ENCODE results near the gene DSG2. TPM values are rescaled to one million over a fixed set of nuclear protein-coding genes. Genes with fewer than 3 reads are reported as not detected.

The DSG2 gene
- total and polyA plus RNA-seq, 2 of the 4 experiments (the other 2 are of a cell fraction): 1.8 to 2.3 TPM

GRCh38 chr18:31579375-31579774, 81.4 kb downstream of the DSG2 start:
- intact Hi-C loops (cut with micrococcal nuclease): no loop called here
- Histone ChIP-seq H2AK9ac (replicated peaks; ENCODE audit: low read depth, low read length, poor library complexity) (no peak overlapping the region), H3K4me2 (ENCODE audit: low read depth, low read length) (no peak overlapping the region), H3K9me3 (ENCODE audit: control insufficient read depth, insufficient read depth, low read length) (no peaks in the 10 kb centered on the region), H2BK5ac (ENCODE audit: low read depth, low read length, poor library complexity, severe bottlenecking) (no peak overlapping the region), H3K4me3 (ENCODE audit: insufficient read depth, low read depth, low read length) (no peak overlapping the region), H3K56ac (ENCODE audit: extremely low read depth, insufficient read depth, low read length) (no peak overlapping the region), H3K36me3 (ENCODE audit: control insufficient read depth, insufficient read depth, low read length) (no peaks in the 10 kb centered on the region), H2BK20ac (ENCODE audit: low read depth, low read length) (no peak overlapping the region), H3K14ac (replicated peaks; ENCODE audit: low read depth, low read length) (no peak overlapping the region), H3K27me3 (ENCODE audit: control insufficient read depth, insufficient read depth, low read length) (no peaks in the 10 kb centered on the region), H4K5ac (ENCODE audit: low read depth, low read length) (no peak overlapping the region), H2BK120ac (ENCODE audit: low read depth, low read length) (no peak overlapping the region), H3K4me1 (ENCODE audit: control insufficient read depth, insufficient read depth, low read length) (no peaks in the 10 kb centered on the region), H4K91ac (ENCODE audit: insufficient read depth, low read depth, low read length) (no peak overlapping the region), H3K27ac (ENCODE audit: insufficient read depth, low read length) (no peak overlapping the region), H3K23ac (ENCODE audit: low read depth, low read length) (no peak overlapping the region), H2AFZ (replicated peaks; ENCODE audit: low read length, poor library complexity) (no peak overlapping the region), H4K20me1 (ENCODE audit: insufficient read depth, low read length) (no peaks in the 10 kb centered on the region), H3K4ac (ENCODE audit: low read depth, low read length) (no peak overlapping the region), H3K9ac (ENCODE audit: low read depth, low read length) (no peak overlapping the region), H3K79me1 (ENCODE audit: low read depth in 1 of 2, low read length in 2 of 2) (no peaks in the 10 kb centered on the region), H2AK5ac (ENCODE audit: low read depth, low read length) (no peak overlapping the region), H3K18ac (ENCODE audit: low read depth, low read length) (no peak overlapping the region), H3K9me1 (ENCODE audit: insufficient read depth, low read length) (no peaks in the 10 kb centered on the region), H2BK15ac (ENCODE audit: low read depth, low read length) (no peak overlapping the region), H4K8ac (ENCODE audit: low read depth in 2 of 2, low read length in 2 of 2) (no peak overlapping the region)
- CTCF ChIA-PET: no interaction called here
- no peak for TF ChIP-seq ELK1 (IDR thresholded peaks at IDR 0.05; ENCODE audit: borderline replicate concordance, low read depth, low read length)
- TF ChIP-seq CTCF (conservative IDR thresholded peaks at IDR 0.05; ENCODE audit: low read depth, low read length): no peak
- no peak for TF ChIP-seq FOS (IDR thresholded peaks at IDR 0.05; ENCODE audit: low read depth, low read length)
- TF ChIP-seq BHLHE40 (IDR thresholded peaks at IDR 0.05; ENCODE audit: low read depth, low read length): no peak
- TF ChIP-seq NFE2L2 (IDR thresholded peaks at IDR 0.05; ENCODE audit: low read depth, low read length): no peak
- TF ChIP-seq RCOR1 (IDR thresholded peaks at IDR 0.05; ENCODE audit: insufficient replicate concordance, low read length): no peak
- TF ChIP-seq POLR2A (IDR thresholded peaks at IDR 0.05; ENCODE audit: low read depth, low read length): no peak
- TF ChIP-seq MAZ (IDR thresholded peaks at IDR 0.05; ENCODE audit: borderline replicate concordance, low read depth, low read length): no peak
- no peak for TF ChIP-seq RAD21 (IDR thresholded peaks at IDR 0.05; ENCODE audit: low read length)
- no peak for TF ChIP-seq USF2 (IDR thresholded peaks at IDR 0.05; ENCODE audit: low read depth, low read length)
- TF ChIP-seq SMC3 (IDR thresholded peaks at IDR 0.05; ENCODE audit: low read depth, low read length): no peak
- TF ChIP-seq MXI1 (IDR thresholded peaks at IDR 0.05; ENCODE audit: borderline replicate concordance, low read depth, low read length): no peak
- TF ChIP-seq CHD1 (IDR thresholded peaks at IDR 0.05; ENCODE audit: low read depth, low read length): no peak
- no peak for TF ChIP-seq CEBPB (IDR thresholded peaks at IDR 0.05; ENCODE audit: low read depth, low read length)
- TF ChIP-seq MAFK (IDR thresholded peaks at IDR 0.05; ENCODE audit: low read depth, low read length): no peak
- TF ChIP-seq RFX5 (IDR thresholded peaks at IDR 0.05; ENCODE audit: low read depth, low read length): no peak
- POLR2A ChIA-PET (ENCODE audit: unreplicated experiment): no interaction called here
- DNase-seq (no peak), ATAC-seq (ENCODE audit: low read depth) (no peak)
- no CpG with 5 or more reads among the region's 2 CpGs for WGBS, 2 experiments (ENCODE audit: extremely low coverage in 2 of 2, insufficient read length in 1 of 2)
- dilution Hi-C loops (cut with HindIII; ENCODE audit: low sequenced_read_pairs, unreplicated experiment): no loop called here
- in situ Hi-C loops (cut with MboI; ENCODE audit: low sequenced_read_pairs): no loop called here
- BruUV-seq (replicated peaks): no TSS peak

All from IMR-90 (cell line).